ENCODE data around the gene FAM9C.

GRCh38 chrX:13015536-13016236 lies 28.7 kb downstream of the FAM9C start:
- TF ChIP-seq CTCF (IDR thresholded peaks at IDR 0.05; ENCODE audit: insufficient read depth, low read depth, low read length), result no peak
- no peak for TF ChIP-seq EZH2 (IDR thresholded peaks at IDR 0.05; ENCODE audit: insufficient read depth, low read length)

All from astrocyte (in vitro differentiated cells and primary cell).